ENCODE data around the gene FAM200C. TPM values are rescaled to one million over a fixed set of nuclear protein-coding genes. Genes with fewer than 3 reads are reported as not detected.

Gene FAM200C
- total and polyA plus RNA-seq, 2 of the 8 experiments (the other 6 are each of a cell fraction or from before 2014, with no cell fraction given), result 2.6 to 7.3 TPM

DNA sequence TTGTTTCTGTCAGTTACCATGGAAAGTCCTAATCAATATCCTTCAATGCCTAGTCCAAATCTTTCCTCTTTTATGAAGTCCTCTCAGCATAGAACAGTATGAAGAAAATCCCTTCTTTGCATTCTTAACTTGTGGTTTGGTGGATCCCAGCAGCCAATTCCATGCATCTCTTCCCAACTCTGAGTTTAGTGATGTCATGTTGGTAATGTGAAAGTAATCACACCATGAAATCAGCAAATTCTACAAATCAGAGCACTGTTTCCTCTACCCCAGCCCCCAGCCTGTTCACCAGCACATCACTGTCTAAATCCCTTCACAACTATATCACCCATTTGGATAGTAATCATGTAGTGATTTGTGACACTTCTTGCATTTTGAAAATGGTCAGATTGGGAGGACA lies 24.7 kb downstream of the FAM200C start:
- no peak overlapping the region for H4K5ac ChIP-seq (ENCODE audit: insufficient read length, low read depth, low read length)
- H3K9me3 ChIP-seq (ENCODE audit: insufficient read depth in 2 of 2, low read depth in 1 of 2, low read length in 1 of 2), result no peaks in the 10 kb centered on the region
- CTCF ChIA-PET (ENCODE audit: partially characterized antibody), result interaction anchor here (0.6 to 2.9 kb wide), 2 partner anchors 14 to 85 kb away, joined by 3 to 13 read pairs; no protein-coding TSS in a partner anchor
- H4K8ac ChIP-seq (ENCODE audit: extremely low read depth, insufficient read depth, low read length), result no peak overlapping the region
- no peak overlapping the region for H3K4ac ChIP-seq (replicated peaks; ENCODE audit: insufficient read length, low read depth, low read length)
- peaks cover 0 to 11% (median 10%) of the 10 kb centered on the region in 4 experiments; a peak in 6 of 7 replicates for H3K27me3 ChIP-seq (replicated peaks in 1 of 4; ENCODE audit: control insufficient read depth in 3 of 4, extremely low read depth in 1 of 4, insufficient read depth in 3 of 4, low read length in 3 of 4)
- H2AK5ac ChIP-seq (ENCODE audit: low read depth, low read length), result no peak overlapping the region
- H3K14ac ChIP-seq (ENCODE audit: insufficient read length), result no peak overlapping the region
- H3K79me2 ChIP-seq (ENCODE audit: control insufficient read depth in 1 of 2, insufficient read depth in 2 of 2, low read length in 2 of 2), result no peaks in the 10 kb centered on the region
- no peaks in the 10 kb centered on the region for H3K79me1 ChIP-seq (ENCODE audit: low read depth, low read length)
- H2BK12ac ChIP-seq (ENCODE audit: low read depth, low read length), result no peak overlapping the region
- H4K20me1 ChIP-seq (replicated peaks in 1 of 2; ENCODE audit: control insufficient read depth in 1 of 2, insufficient read depth in 2 of 2, low read length in 2 of 2), result no peaks in the 10 kb centered on the region
- H3K23me2 ChIP-seq (ENCODE audit: low read depth, low read length), result 0 out of 2 replicates have a peak, but pooled peaks cover 4% of the 10 kb centered on the region
- no peak overlapping the region for H3K56ac ChIP-seq (replicated peaks; ENCODE audit: insufficient read length, low read depth, low read length)
- no peaks in the 10 kb centered on the region for H3K36me3 ChIP-seq (ENCODE audit: control insufficient read depth in 2 of 4, insufficient read depth in 4 of 4, low read length in 3 of 4)
- no peak overlapping the region for H3K27ac ChIP-seq (ENCODE audit: low read depth, low read length)
- H2BK5ac ChIP-seq (ENCODE audit: low read depth, low read length), result no peak overlapping the region
- H2BK20ac ChIP-seq (ENCODE audit: low read length), result no peak overlapping the region
- H3K4me2 ChIP-seq (ENCODE audit: insufficient read depth in 1 of 2, low read depth in 2 of 2, low read length in 2 of 2), result no peak overlapping the region
- POLR2A ChIA-PET (ENCODE audit: partially characterized antibody), result no interaction called here
- FAIRE-seq (no peak), DNase-seq (ENCODE audit: low read depth in 1 of 2, low spot score in 2 of 2) (no peak)
- H3K4me1 ChIP-seq (replicated peaks in 1 of 4; ENCODE audit: control insufficient read depth in 3 of 4, insufficient read depth in 4 of 4, low read length in 3 of 4), result peaks cover 3 to 5% (median 4%) of the 10 kb centered on the region in 4 experiments; a peak in 4 of 7 replicates
- no peak overlapping the region for H3K18ac ChIP-seq (ENCODE audit: extremely low read depth, low read length)
- H3K4me3 ChIP-seq (ENCODE audit: extremely low read depth in 1 of 4, insufficient read depth in 2 of 4, low read depth in 3 of 4, low read length in 4 of 4), result no peak overlapping the region
- H3K23ac ChIP-seq (ENCODE audit: insufficient read length), result no peak overlapping the region
- H2AFZ ChIP-seq (ENCODE audit: low read length), result no peak overlapping the region; the same call in 1 of the 2 replicates
- H4K91ac ChIP-seq (replicated peaks; ENCODE audit: insufficient read length, low read length), result no peak overlapping the region
- no peak overlapping the region for H2BK15ac ChIP-seq (ENCODE audit: low read length)
- H3K9ac ChIP-seq (replicated peaks in 1 of 4; ENCODE audit: extremely low read depth in 1 of 4, low read depth in 3 of 4, low read length in 3 of 4), result no peak overlapping the region
- H2BK120ac ChIP-seq (replicated peaks; ENCODE audit: low read depth, low read length), result no peak overlapping the region
- TF ChIP-seq RNF2 (IDR thresholded peaks at IDR 0.05; ENCODE audit: borderline replicate concordance, low read depth, low read length, missing control alignments, poor library complexity, severe bottlenecking) (no peak), FOSL1 (IDR thresholded peaks at IDR 0.05; ENCODE audit: insufficient read depth, low read depth, low read length) (no peak), BRCA1 (IDR thresholded peaks at IDR 0.05; ENCODE audit: low read depth, low read length) (no peak), CHD1 (IDR thresholded peaks at IDR 0.05; ENCODE audit: low read depth, low read length) (no peak), TBP (IDR thresholded peaks at IDR 0.05; ENCODE audit: low read depth, low read length) (no peak), CEBPB (IDR thresholded peaks at IDR 0.05; ENCODE audit: low read depth, low read length) (no peak), RXRA (IDR thresholded peaks at IDR 0.05; ENCODE audit: insufficient read depth, low read depth, low read length) (no peak), ZNF274 (IDR thresholded peaks at IDR 0.05; ENCODE audit: borderline replicate concordance, extremely low read depth, low read length) (no peak), ASH2L (IDR thresholded peaks at IDR 0.05; ENCODE audit: low read length) (no peak), BCL11A (IDR thresholded peaks at IDR 0.05; ENCODE audit: low read depth in 2 of 2, low read length in 2 of 2) (no peak), SAP30 (IDR thresholded peaks at IDR 0.05; ENCODE audit: insufficient read depth, insufficient replicate concordance, low read length) (no peak), CREB1 (IDR thresholded peaks at IDR 0.05) (no peak), NANOG (IDR thresholded peaks at IDR 0.05; ENCODE audit: insufficient read depth, low read depth, low read length, poor library complexity, severe bottlenecking) (no peak), HDAC6 (IDR thresholded peaks at IDR 0.05; ENCODE audit: low read depth, low read length) (no peak)

Data from H1 (cell line).